ENCODE data around the gene CLRN1.

- TF ChIP-seq EZH2phosphoT487 (IDR thresholded peaks at IDR 0.05; ENCODE audit: borderline replicate concordance): no peak
- TF ChIP-seq CTCF (conservative IDR thresholded peaks at IDR 0.05; ENCODE audit: low read length): no peak
These were observed 93.4 kb downstream of the CLRN1 start for GRCh38 chr3:150878996-150879575.
